Measurements from ENCODE around the gene SH3BP5.

DNA sequence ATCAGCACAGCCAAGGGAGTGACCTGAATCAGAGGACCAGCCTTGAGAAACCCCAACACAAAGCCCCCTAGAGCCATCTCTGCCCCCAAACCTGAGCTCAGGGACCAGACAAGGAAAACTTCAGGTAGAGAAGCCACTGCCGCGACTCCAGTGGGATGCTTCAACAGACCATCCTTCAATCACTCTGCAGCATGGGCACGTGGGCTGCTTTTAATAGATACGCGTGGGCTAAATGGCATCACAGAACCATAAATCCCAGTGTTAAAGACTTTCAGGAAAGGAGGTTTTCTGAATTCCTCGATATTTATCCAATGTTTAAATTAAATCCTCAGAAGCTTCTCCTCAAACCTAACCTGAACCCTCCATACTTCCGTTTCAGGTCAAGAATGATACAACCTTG, 30.6 kb downstream of the SH3BP5 start:
- TF ChIP-seq, protein P1, sequence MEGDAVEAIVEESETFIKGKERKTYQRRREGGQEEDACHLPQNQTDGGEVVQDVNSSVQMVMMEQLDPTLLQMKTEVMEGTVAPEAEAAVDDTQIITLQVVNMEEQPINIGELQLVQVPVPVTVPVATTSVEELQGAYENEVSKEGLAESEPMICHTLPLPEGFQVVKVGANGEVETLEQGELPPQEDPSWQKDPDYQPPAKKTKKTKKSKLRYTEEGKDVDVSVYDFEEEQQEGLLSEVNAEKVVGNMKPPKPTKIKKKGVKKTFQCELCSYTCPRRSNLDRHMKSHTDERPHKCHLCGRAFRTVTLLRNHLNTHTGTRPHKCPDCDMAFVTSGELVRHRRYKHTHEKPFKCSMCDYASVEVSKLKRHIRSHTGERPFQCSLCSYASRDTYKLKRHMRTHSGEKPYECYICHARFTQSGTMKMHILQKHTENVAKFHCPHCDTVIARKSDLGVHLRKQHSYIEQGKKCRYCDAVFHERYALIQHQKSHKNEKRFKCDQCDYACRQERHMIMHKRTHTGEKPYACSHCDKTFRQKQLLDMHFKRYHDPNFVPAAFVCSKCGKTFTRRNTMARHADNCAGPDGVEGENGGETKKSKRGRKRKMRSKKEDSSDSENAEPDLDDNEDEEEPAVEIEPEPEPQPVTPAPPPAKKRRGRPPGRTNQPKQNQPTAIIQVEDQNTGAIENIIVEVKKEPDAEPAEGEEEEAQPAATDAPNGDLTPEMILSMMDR (IDR thresholded peaks at IDR 0.05) = no peak
- TF ChIP-seq POLR2A (IDR thresholded peaks at IDR 0.05) = no peak
- no peak for TF ChIP-seq POLR2AphosphoS5 (IDR thresholded peaks at IDR 0.05)
